ENCODE results near the gene GOLIM4.

DNA sequence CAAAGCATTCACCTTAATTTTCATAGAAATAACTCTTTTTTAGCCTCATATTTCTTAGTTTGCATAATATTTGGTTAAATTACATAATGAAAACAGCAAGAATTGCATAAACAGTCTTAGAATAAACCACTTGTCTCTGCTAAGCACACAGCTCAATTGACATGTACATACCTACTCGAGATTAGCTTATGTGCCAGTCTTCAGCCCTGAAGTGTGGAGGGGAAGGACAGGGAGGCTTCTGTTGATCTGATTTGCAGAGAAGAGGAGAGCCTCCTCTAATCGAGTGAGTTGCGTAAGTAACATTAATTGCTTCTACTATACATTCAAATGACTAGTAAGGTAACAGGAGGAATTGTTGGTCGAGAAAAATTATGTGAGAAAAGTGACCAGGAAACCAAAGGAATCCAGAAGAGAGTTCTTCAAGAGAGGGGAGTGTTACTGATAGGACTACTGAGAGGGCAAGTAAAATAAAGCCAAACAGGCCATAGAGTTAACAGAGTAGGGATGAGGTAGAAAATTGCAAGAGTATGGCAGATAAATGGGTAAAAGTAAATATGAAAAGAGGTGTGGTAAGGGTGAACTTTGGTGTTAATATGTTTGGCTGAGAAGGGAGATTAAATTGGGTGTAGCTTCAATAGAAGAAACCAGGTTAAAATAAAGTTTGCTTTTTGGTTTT lies 7.1 kb upstream of the GOLIM4 start:
- TF ChIP-seq POLR2A (IDR thresholded peaks at IDR 0.05): no peak
- TF ChIP-seq, protein P1, sequence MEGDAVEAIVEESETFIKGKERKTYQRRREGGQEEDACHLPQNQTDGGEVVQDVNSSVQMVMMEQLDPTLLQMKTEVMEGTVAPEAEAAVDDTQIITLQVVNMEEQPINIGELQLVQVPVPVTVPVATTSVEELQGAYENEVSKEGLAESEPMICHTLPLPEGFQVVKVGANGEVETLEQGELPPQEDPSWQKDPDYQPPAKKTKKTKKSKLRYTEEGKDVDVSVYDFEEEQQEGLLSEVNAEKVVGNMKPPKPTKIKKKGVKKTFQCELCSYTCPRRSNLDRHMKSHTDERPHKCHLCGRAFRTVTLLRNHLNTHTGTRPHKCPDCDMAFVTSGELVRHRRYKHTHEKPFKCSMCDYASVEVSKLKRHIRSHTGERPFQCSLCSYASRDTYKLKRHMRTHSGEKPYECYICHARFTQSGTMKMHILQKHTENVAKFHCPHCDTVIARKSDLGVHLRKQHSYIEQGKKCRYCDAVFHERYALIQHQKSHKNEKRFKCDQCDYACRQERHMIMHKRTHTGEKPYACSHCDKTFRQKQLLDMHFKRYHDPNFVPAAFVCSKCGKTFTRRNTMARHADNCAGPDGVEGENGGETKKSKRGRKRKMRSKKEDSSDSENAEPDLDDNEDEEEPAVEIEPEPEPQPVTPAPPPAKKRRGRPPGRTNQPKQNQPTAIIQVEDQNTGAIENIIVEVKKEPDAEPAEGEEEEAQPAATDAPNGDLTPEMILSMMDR (IDR thresholded peaks at IDR 0.05 in 4 of 5, conservative IDR thresholded peaks at IDR 0.05 in 1 of 5): no peak
